NCI-H2029 (cell line): ENCODE measurements around the gene KIRREL3.

Source experiments
- DNase-seq: peaks from one replicate; lab custom pipeline; 2025; lab: John Stamatoyannopoulos, UW

The KIRREL3 gene

GRCh38 chr11:127000291-127000968 is at the start of gene KIRREL3:
TSS of gene KIRREL3 (minus strand) at chr11:127000770.
- peak; percentile 22 for DNase-seq

GRCh38 chr11:127050186-127050585 is 49.6 kb upstream of the KIRREL3 start:
- DNase-seq, result no peak

- no peak for DNase-seq
Measured at GRCh38 chr11:127049486-127049885, 48.9 kb upstream of the KIRREL3 start.

- DNase-seq, result no peak
Measured at GRCh38 chr11:127044535-127044934, 44.0 kb upstream of the KIRREL3 start.

GRCh38 chr11:127042445-127042844 is 41.9 kb upstream of the KIRREL3 start:
- no peak for DNase-seq

GRCh38 chr11:127039591-127039990 is 39.0 kb upstream of the KIRREL3 start:
- no peak for DNase-seq

- DNase-seq, result no peak
Measured at GRCh38 chr11:127037596-127037995, 37.0 kb upstream of the KIRREL3 start.

GRCh38 chr11:127037001-127037400 is 36.4 kb upstream of the KIRREL3 start:
- no peak for DNase-seq

GRCh38 chr11:127035824-127036223 is 35.3 kb upstream of the KIRREL3 start:
- no peak for DNase-seq

GRCh38 chr11:127034973-127035372 is 34.4 kb upstream of the KIRREL3 start:
- DNase-seq, result no peak

- no peak for DNase-seq
Measured at GRCh38 chr11:127028648-127029047, 28.1 kb upstream of the KIRREL3 start.

- peak; percentile 50 for DNase-seq
Measured at GRCh38 chr11:127027789-127028188, 27.2 kb upstream of the KIRREL3 start.

- peak; percentile 46 for DNase-seq
Measured at GRCh38 chr11:127027000-127027399, 26.4 kb upstream of the KIRREL3 start.

- DNase-seq, result no peak
Measured at GRCh38 chr11:127023991-127024390, 23.4 kb upstream of the KIRREL3 start.

GRCh38 chr11:127018683-127019279 is 18.2 kb upstream of the KIRREL3 start:
- DNase-seq, result no peak

GRCh38 chr11:127017482-127017881 is 16.9 kb upstream of the KIRREL3 start:
- no peak for DNase-seq

- no peak for DNase-seq
Measured at GRCh38 chr11:127013550-127013949, 13.0 kb upstream of the KIRREL3 start.

- no peak for DNase-seq
Measured at GRCh38 chr11:127006311-127006710, 5.7 kb upstream of the KIRREL3 start.

GRCh38 chr11:127003260-127003981 is 2.9 kb upstream of the KIRREL3 start:
- DNase-seq, result peak; percentile 45

GRCh38 chr11:127002669-127003259 is 2.2 kb upstream of the KIRREL3 start:
- DNase-seq, result no peak

GRCh38 chr11:127000981-127001380 is 411 bp upstream of the KIRREL3 start:
- no peak for DNase-seq

GRCh38 chr11:126999366-126999765 is 1.2 kb downstream of the KIRREL3 start:
- no peak for DNase-seq

- no peak for DNase-seq
Measured at GRCh38 chr11:126997641-126998040, 2.9 kb downstream of the KIRREL3 start.
